Measurements from ENCODE around the gene C20orf144.

The C20orf144 gene

GRCh38 chr20:33650111-33650752 is 11.9 kb upstream of the C20orf144 start:
- no peak for DNase-seq (ENCODE audit: low read depth, low spot score)

DNA sequence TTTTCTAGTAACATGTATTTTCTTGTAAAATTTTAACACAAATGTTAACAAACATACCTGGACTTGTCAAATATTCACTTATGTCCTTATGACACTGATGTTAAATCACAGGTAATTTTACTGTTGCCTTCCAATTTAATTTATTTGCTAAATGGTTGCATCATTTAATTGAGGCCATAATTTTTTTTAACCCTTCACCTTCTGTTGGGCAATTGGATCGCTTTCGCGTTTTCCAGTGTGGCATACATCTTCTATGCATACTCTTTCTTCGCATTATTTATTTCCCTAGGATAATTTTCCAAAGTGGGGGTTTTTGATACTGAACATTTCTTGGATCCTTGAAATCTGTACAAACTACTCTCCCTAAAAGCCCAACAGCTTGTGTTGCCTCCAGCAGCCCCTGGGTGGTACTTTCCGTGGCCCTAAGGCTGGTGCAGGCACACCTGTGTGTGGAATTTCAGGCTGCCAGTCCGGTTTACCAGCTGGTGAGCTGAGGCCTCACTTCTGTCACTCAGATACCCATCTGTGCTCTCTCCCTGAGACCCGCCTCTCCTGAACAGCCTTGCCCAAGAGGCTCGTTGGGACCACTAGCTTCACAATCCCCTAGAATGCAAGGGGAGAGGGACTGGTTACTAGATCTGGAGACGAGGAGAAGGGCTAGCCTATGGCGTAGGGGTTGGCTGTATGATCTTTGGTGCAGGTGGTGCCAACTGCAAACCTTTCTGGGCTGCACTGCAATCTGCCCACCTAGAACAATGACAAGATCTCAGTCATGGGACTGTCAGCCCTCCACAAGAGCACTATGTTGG is 11.2 kb upstream of the C20orf144 start:
- no peak for DNase-seq (ENCODE audit: low read depth, low spot score)

- no peak for DNase-seq (ENCODE audit: low read depth, low spot score)
These were observed 10.5 kb upstream of the C20orf144 start for GRCh38 chr20:33651562-33652048.

DNA sequence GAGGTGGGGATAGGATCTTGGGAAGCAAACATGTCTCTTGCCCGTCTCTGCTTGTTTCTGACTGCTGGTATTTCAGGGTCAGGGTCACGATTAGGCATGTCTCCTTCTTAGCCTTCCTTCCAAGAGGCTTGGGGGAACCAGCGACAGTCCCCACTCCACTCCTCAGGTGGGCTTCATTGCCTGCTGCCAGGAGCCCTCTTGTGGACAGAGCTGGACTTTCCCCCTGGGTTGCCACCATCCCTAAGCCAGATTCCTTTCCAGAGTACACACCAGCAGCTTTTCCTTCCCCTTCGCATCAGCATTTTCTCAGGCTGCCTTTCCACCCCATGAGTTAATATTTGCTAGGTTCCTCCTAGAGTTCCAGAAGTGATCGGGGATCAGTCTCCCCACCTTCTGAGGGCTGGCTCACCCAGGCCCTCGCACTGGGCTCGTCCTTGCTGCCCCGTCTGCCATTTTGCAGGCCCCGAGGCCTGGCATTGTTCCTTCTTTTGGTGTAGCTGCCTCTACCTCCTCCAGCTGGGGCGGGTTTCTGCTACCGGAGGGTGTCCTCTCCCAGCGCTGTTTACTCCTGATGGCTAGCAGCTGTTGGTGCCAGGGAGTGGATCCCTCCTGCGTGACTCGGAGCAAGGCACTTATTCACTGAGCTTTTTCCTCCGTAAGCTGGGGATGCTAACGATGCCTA is 8.8 kb upstream of the C20orf144 start:
- no peak for DNase-seq (ENCODE audit: low read depth, low spot score)

DNA sequence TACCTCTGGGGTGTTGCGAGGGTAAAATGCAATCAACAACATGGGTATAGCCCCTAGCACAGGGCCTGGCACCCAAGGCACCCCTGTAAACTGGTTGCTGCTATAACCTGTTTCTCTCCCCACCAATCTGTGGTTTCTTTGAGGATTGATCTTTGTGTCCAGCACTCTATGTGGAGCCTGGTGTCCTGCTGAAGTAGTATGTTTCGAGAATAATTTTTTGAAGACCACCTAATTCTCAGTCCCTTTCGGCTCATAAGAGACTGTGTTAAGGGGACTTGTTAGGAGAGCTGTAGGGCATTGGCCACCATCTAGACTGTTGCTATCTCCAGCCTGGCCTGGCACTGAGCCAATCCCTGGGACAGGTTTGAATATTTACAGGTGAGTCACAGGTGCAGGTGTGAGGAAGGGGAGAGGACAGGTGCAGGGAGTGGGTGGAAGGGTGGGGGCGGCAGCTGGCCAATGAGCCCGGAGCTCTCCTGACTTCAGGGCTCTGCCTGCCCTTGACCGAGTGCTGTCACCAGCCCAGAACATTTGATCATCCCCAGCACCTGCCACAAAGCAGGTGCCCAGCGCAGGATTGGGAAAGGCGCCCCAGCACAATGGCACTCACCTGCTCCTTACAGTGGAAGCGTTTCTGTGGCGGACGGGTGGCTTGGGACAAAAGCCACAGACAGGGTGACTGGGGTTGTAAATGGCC is 8.1 kb upstream of the C20orf144 start:
- DNase-seq (ENCODE audit: low read depth, low spot score): no peak

GRCh38 chr20:33654680-33655161 is 7.4 kb upstream of the C20orf144 start:
- no peak for DNase-seq (ENCODE audit: low read depth, low spot score)

DNA sequence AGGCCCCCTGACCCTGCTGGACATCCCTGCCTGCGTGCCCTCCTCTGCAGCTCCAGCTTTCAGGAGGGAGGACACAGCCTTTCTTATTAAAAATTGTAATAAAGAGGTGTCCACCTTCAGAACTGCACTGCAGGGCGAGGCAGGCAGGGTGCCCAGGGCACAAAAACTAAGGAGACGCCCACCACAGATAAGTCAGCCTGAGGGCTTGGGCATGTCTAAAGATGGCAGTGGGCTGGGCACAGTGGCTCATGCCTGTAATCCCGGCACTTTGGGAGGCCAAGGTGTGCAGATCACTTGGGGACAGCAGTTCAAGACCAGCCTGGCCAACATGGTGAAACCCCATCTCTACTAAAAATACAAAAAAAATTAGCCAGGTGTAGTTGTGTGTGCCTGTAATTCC is 7.0 kb upstream of the C20orf144 start:
- no peak for DNase-seq (ENCODE audit: low read depth, low spot score)

DNA sequence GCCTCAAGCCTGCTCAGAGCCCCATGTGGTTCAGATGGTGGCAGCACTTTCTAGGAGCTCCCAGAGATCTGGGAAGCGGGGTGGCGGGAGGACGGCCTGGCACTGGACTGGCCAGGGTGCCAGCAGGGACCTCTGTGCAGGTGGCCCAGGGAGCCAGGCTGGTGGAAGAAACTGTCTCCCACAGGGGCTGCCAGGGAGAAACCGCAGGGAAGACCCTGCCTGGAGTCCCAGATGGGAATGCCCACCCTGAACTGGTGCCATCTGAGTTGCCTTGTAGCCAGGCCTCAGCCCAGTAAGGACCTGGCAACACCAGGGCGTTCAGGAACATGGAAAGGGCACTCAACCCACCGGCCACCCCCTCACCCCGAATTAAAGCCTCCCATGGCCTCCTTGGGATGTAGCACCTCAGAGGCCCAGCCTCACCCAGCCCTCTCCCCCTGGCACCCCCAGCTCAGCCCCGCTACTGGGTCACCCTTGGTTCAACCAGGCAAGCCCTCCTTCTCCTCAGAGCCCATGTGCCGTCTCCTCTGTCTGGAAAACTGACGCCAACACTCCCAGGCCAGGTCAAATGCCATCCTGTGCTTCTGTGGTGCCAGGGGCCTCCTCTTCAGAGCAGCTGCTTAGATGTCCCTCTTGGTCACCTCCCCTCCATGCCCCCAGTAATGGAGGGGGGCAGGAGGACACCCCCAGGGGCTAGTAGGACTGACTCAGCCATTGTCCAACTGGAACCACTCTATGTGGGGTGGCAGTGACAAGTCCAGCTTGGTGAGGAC is 5.9 kb upstream of the C20orf144 start:
- no peak for DNase-seq (ENCODE audit: low read depth, low spot score)

DNA sequence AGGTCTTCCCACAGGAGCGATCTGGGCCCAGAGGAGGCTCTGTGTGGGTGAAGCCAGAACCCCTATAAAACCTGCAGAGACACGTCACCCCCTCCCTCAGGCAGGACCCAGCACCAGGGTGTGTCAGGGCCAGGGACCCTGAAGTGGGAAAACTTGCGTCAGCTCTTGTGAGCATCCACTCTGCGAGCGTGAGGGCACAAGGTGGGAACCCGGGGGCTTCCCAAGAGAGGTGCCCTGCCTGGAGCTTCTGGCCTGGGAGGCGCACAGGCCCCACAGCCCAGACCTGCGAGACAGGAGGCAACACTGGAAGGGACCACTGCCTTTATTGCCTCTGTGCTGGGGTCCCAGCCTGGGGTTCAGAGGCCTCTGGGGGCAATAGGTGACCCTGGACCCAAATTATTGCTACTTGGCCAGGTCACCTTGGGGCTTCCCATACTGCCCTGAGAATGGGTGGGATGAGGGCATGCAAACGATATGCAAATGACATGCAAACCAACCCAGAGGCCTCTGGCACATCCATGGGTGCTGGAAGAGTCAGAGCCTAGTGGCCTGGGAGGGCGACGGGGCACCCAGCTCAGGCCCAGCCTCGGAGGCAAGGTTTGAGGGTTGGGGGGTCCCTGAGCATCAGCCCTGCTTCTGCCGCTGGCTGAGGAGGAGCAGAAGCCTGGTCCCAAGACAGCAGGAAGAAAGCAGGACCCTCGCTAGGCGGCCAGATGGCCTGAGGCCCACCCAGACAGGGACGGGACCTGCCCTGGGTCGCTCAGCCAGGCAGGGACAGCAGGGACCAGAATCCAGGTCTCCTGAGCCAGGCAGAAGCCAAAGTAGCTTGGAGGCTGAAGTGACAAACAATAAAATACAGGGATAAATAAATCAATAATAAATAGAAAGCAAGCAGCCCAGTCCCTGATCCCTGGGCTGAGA is 5.1 kb upstream of the C20orf144 start:
- DNase-seq (ENCODE audit: low read depth, low spot score): no peak

DNA sequence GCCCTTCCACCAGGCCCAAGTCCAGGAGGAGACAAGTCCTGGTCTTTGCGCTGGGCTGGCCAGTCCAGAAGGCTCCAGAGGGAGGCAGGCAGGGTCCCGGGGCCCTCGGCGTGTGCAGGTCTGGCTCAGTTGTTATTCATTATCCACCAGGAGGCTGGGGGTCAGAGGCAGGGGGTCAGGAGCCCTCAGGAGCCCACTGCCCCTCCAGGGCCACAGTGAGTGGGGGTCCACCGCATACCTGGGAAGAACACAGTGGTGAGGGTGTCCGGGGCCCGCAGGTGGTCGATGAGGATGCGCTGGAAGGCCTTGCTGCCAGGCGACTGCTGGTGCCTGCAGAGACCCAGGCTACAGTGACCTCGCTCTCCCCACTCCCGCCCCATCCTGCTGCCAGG is 4.4 kb upstream of the C20orf144 start:
- no peak for DNase-seq (ENCODE audit: low read depth, low spot score)

DNA sequence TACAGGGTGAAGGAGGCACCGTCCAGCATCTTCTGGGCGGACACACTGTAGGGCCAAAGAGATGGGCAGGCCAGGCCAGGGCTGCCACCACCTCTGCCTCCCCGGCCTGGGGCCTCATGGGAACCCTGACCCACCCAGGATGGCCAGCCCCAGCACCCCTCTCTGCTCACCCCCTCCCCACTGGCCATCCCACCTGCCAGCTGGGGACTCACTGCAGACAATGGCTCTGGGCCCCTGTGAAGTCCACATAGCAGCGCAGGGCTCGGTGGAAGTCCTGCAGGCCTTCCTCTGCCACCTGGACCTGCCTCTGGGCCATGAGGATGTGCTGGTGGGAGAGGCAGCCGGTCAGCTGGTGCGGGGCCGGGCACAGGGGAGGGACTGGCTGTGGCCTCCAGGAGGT is 3.6 kb upstream of the C20orf144 start:
- DNase-seq (ENCODE audit: low read depth, low spot score): no peak

- DNase-seq (ENCODE audit: low read depth, low spot score): no peak
These were observed 3.2 kb upstream of the C20orf144 start for GRCh38 chr20:33658929-33659328.

- DNase-seq (ENCODE audit: low read depth, low spot score): no peak
These were observed 2.6 kb upstream of the C20orf144 start for GRCh38 chr20:33659341-33660034.

DNA sequence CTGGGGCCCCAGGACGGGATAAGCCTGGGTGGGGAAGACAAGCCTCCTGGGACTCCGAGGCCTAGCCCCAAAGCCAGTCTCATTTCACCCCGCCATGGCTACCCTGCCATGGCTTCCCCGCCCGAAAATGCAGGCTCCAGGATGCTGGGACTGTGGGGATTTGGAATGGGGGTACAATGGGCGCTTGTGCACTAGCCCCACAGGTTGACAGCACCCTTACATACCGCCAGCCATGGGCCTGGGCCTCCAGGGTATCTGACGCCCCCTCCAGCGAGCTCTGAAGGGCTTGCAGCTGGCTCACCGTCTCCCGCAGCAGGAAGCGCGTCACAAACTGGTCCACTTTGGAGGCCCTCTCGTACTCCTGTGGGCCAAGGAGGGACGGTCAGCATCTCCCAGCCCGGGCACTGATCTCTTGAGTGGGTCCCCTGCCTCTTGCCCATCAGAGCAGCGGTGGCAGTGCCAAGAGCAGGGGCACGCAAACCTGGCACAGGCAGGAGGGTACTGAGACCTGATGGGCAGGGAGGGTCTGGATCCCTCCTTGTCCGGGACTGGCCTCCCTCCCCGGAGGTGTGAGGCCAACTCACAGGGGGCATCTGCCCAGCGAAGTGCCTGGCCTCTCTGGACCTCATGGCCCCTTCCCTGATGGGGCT is 2.0 kb upstream of the C20orf144 start:
- DNase-seq (ENCODE audit: low read depth, low spot score): no peak

DNA sequence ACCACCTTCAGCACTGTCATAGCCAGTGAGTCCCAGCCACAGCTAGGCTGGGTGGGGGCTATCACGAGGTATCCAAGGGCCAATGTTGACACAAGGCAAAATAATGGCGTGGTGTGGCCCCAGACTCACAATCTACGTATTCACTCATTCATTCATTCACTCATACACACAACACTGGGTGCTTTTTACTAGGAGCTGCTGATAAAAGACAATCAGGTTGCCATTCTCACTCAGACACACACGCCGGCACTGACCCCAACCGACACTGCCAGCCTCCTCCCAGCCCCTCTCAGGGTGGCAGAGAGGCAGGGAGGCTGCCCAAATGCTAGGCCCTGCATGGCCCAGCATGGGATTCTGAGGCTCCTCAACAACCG is 1.5 kb upstream of the C20orf144 start:
- no peak for DNase-seq (ENCODE audit: low read depth, low spot score)

GRCh38 chr20:33663161-33664084 is 1.3 kb downstream of the C20orf144 start:
- DNase-seq (ENCODE audit: low read depth, low spot score): no peak

DNA sequence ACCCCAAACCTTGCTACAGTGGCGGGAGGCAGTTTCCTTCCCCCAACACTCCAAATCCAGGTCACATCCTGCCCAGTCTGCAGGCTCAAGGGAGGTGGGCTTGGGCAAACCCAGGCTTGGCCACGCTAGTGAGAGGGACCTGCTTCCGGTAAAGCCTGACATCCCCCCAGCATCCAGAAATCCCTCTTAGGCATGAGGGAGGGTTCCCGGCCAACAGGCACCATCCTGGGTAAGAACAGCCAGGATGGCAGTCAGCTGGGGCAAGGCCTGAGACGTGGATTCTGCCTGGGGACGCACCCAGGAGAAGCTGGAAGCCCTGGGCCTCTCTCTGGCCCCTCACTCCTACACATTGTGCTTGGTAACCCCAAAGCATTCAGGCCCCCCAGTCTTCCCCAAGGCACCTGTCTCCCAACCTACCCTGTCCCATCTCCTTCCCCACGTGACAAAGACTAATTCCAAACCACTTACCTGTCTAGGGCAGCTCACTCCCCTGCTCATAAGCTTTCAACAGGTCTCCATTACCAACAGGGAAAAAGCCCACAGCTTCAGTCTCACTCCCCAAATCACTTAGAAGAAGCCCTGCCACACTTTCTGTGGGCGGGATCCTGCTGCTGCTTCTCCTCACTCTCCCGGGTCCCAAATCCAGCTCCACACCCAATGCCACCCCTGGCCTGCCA is 2.1 kb downstream of the C20orf144 start:
- no peak for DNase-seq (ENCODE audit: low read depth, low spot score)

Data from brain pericyte (primary cell).